HG03025 (cell line): Measurements from ENCODE around the gene CNTRL.
"Not testable (repeated sequence)": the region's sequence is repeated elsewhere in the genome, so short reads cannot be mapped to it uniquely, and the experiment has no call there.

Experiments used
- ATAC-seq: cut with Tn5 transposase; IDR thresholded peaks from one replicate; pipeline ENCODE4 v1.9.1; 2021; ENCODE audit warnings: mild to moderate bottlenecking, moderate library complexity; ENCODE audit not compliant: unreplicated experiment, low FRiP score

Gene CNTRL

DNA sequence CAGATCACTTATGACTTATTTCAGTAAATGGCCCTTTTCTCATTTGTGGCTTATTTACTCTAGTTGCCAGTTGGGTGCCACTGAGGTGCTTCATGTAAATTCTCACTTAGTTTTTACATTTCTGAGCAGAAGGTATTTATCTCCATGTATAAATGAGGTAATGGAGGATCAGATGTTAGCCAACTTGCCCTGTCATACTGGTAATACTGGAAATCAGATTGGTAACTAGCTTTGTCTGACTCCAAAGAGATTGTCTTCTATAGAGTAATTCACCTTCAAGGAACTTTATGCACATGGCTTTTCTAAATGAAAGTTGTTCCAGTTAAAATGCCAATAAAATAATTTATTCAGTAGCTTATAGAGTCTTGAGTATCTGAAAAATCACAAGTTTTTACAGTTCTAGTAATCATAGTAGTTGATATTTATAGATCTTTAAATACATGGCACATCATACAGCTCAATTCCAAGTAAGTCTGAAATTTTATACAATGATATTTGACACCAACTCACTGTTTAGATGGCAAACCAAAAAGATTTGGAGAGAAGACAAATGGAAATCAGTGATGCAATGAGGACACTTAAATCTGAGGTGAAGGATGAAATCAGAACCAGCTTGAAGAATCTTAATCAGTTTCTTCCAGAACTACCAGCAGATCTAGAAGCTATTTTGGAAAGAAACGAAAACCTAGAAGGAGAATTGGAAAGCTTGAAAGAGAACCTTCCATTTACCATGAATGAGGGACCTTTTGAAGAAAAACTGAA lies 98.2 kb downstream of the CNTRL start:
- ATAC-seq = no peak

DNA sequence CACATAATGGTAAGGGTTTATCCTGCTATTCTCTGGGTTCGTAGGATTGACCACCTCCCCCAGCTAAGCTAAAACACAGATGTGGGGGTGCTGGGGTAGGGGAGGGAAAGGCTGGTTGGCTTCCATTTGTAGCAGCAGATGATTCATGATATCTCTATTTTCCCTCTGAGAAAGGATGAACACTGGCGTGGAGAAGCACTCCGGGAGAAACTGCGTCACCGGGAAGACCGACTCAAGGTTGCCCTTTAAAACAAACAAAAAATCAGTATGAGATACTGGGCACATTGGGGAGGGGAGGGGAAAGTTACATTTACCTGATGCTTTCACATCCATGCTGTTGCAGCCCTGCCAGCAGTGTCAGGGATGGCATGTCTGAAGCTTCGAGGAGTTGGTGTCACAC lies 98.7 kb downstream of the CNTRL start:
- ATAC-seq = no peak

DNA sequence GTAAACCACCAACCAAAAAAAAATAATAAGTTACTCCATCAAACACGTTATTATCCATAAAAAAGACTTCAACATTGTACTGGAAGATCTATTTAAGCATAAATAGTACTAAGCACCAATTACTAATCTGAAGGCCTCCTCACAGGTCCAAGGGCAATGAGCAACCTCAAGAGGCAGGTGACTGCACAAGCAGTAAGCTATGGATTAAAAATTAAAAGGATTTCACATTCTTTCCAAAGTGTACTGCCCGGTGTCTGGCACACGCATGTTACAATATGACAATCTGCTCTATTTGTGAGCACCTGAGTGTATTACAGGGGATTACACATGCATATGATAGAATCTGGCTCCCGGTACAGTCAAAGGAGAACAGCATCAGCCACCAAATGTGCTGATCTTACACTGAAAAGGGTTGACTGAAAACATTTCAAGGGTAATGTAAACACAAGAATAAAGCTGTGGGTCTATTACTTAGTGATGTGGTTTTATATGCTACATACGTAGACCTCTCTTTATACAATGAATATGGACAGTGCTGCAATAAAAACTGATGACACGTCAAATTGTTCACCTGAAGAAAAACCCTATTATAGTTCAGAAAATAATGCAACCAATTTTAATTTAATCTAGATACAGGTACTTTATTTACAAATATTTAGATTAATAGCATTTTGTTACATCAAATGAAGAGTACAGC lies 104.1 kb downstream of the CNTRL start:
- no peak for ATAC-seq

DNA sequence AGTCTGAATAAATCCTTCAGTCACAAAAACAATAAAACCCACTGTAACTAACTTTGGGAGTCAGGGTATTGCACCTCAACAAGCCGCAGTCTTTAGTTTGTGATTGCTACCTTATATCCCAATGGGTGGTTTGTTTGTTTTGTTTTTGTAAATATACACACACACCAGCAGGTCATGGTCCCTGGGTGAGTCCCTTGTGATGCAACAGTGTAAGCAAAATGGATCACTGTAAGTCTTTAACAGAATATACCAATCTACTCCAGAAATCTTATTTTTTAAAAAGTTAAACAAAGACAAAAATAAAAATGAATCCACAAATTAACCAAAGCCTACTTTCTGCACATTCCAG lies 104.6 kb downstream of the CNTRL start:
- not testable (repeated sequence) for ATAC-seq

- ATAC-seq = no peak
Observed at GRCh38 chr9:121179930-121180681, 105.4 kb downstream of the CNTRL start.

DNA sequence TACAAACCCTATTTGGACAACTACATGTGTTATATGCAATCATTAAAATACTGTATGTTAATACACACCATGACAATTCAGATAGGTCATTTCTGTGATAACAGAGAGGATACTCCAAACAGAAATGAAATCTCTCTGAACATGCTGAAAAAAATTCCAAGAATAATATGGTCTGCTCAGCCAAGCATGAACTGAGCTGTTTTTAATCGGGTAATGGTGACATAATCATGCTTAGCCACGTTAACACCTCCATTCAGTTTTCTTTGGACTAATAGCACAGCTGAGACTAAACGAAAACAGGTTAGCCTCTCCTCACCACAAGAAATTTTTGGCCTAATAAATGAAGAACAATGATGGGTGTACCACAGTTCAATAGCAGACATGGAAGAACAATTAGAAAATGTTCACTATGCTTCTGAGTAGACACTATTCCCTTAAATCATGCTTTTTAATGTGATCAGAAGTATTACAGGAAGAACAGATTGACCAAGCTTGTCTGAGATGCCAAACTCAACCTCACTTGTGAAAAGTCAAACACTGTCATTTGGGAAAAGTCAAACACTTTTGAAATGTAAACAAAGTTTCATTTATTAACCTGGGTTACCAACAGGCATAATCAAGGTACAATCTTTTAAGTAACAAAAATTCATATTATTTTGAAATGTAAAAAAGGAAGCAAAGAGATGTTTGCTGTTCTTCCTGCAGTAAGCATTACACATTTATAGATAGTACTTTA lies 107.5 kb downstream of the CNTRL start:
- ATAC-seq = no peak

DNA sequence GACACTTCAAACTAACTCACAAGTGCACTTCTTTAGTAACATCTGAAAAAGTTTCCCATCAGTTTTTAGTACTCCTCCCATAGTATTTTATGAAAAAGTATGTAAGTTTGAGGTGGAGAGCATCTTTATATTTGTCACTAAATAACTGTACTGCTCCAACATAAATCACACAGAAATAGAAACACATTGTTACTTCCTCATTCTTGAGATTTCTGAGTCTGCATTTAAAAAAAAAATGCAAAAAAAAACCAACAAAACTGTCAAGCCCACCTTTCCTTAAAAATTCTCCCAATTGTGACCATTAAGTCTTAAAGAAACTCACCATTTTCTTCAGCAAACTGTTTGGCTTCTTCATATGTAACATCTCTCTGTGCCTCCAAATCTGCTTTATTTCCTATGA lies 108.2 kb downstream of the CNTRL start:
- ATAC-seq = no peak

DNA sequence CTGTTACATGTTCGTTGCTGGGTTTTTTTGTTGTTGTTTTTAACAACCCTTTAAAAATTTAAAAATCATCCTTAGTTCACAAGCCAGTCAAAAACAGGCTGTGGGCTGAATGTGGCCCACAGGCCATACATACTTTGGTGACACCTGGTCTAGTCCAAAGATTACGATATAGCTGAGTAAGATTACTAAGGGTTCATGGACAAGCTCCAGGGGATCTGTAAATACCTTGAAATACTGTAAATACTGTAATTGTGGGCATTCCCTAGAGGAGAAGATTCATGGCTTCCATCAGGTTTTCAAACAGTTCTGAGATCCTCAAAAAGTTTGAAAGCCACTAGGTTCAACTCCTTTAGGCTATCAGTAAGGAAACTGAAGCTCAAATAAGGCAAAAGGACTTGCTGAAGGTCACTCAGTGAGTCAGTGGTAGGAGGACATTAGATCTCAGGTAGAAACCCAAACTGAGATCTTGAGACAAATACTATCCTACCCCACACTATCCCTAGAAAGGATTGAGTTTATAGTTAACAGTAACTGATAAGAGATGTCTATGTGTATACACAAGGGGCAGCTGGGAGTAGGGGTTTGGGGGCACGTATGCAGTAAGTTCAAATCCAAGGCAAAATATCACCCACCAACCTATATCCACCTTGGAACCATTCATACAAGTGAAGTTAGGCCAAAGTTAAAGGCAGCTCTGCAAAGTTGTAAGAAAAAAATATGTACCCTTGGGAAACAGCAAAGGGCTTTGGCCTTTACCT lies 109.1 kb downstream of the CNTRL start:
- no peak for ATAC-seq

- ATAC-seq = no peak
Observed at GRCh38 chr9:121184463-121184862, 109.7 kb downstream of the CNTRL start.

GRCh38 chr9:121185178-121185745 lies 110.5 kb downstream of the CNTRL start:
- no peak for ATAC-seq

- no peak for ATAC-seq
Observed at GRCh38 chr9:121185774-121186403, 111.1 kb downstream of the CNTRL start.

- ATAC-seq = no peak
Observed at GRCh38 chr9:121187636-121188305, 113.0 kb downstream of the CNTRL start.

DNA sequence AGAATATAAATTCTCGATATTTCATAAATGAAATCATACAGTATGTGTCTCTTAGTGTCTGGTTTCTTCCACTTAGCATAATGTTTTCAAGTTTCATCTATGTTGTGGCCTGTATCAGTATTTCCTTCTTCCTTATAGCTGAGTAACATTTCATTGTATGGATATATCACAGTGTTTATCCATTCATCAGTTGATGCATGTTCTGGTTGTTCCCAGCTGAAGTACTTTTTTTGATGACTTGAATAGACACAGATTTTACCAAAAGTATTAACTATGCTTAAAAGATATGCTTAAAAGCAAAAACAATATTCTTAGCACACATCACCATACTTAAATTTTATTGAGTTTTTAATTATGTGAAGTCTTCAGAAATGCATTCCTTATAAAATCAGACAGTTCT lies 114.3 kb downstream of the CNTRL start:
- no peak for ATAC-seq

- no peak for ATAC-seq
Observed at GRCh38 chr9:121189660-121190059, 114.9 kb downstream of the CNTRL start.

- no peak for ATAC-seq
Observed at GRCh38 chr9:121191235-121191634, 116.5 kb downstream of the CNTRL start.

GRCh38 chr9:121192518-121192917 lies 117.8 kb downstream of the CNTRL start:
- no peak for ATAC-seq

DNA sequence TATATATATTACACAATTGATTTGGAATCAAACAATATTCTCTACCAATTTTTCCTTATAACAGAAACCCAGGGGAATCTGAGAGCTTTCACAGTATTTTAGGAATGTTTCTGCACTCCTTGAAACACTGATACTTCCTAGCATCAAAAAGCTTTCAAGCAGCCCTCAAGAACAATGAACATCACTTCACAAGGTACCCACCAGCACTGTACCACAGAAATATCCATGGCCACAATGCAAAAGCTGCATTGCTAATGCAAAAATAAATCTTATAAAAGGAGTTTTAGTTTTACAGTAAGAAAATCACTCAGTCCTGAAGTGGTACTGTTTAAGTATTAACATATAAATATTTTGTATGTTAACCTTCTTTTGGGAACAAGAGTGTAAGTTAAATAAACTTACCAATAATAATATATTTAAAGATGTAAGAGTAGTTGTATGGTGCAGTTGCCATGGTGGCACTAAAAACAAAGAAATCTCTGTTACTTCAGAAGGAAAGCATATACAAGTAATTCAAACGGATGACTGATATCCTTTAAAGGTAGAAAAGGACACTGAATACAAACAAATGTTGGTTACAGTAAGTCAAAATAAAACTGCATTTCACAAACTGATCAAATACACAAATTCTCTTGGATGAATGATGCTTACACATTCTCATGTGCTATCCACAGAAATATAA lies 118.3 kb downstream of the CNTRL start:
- no peak for ATAC-seq

DNA sequence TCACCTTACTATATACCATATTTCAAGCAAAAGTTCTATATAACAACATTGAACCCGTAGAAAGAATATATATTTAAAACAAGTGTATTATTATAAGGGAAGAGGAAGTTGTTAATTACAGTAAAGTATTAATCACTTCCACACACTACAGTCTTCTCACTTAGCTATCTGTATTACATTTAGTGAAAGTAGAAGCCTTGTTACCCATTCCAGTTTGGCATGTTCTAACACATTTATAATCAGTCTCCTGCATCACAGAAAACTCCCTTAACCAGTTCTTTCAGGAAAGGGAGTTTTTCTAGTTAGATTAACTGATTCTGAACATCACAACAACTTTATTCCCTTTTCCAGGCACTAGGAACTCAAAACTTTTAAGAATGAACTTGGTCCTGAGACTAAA lies 120.0 kb downstream of the CNTRL start:
- ATAC-seq = no peak
